PFSK-1 (cell line): ENCODE results near the gene C5orf52.

Source experiments
- POLR2AphosphoS5 ChIP-seq: IDR thresholded peaks from 2 replicates; pipeline ENCODE4 v1.6.1; 2012; ENCODE audit warnings: low read depth, mild to moderate bottlenecking, control low read depth, low read length, moderate library complexity
- REST ChIP-seq, 2 experiments: IDR thresholded peaks; 2 replicates each; pipeline versions ENCODE4 v1.6.1 to v1.8.0; 2011 to 2012; ENCODE audit warnings: low read depth in 2 of 2, low read length in 2 of 2, control low read depth in 1 of 2, inconsistent platforms in 1 of 2, mild to moderate bottlenecking in 1 of 2, moderate library complexity in 1 of 2; ENCODE audit not compliant: insufficient read depth in 1 of 2
- SIN3A ChIP-seq: IDR thresholded peaks from 2 replicates; pipeline ENCODE4 v1.6.1; 2012; ENCODE audit warnings: mild to moderate bottlenecking, low read length, moderate library complexity, borderline replicate concordance; ENCODE audit not compliant: insufficient read depth
- TAF1 ChIP-seq: IDR thresholded peaks from 2 replicates; pipeline ENCODE4 v1.6.1; 2012; ENCODE audit warnings: low read length, control low read depth, borderline replicate concordance; ENCODE audit not compliant: insufficient read depth

- TF ChIP-seq POLR2AphosphoS5 (no peak), SIN3A (no peak), TAF1 (no peak), REST (IDR thresholded peaks at IDR 0.05; ENCODE audit: insufficient read depth in 1 of 2, low read depth in 2 of 2, low read length in 2 of 2) (no peak)
These were observed 44.5 kb upstream of the C5orf52 start for GRCh38 chr5:157626831-157627230.
